Cardiac muscle cell (in vitro differentiated cells and primary cell): ENCODE results near the gene PPP2R2C. TPM values are rescaled to one million over a fixed set of nuclear protein-coding genes. Genes with fewer than 3 reads are reported as not detected.

Source experiments
- DNase-seq, 2 donors: peaks; one replicate each; pipeline versions ENCODE4 v3.0.0 to v3.0.0-alpha.2; 2010 to 2017; ENCODE audit warnings: low read depth in 1 of 2, low spot score in 1 of 2
- H3K27ac ChIP-seq: fragments of 200-600 bp; sonication (generic); 2 replicates; pipeline ENCODE4 v1.5.1; 2016
- H3K27me3 ChIP-seq: fragments of 200-600 bp; sonication (generic); 2 replicates; pipeline ENCODE4 v1.6.0; 2016; ENCODE audit warnings: control low read depth
- H3K36me3 ChIP-seq: fragments of 200-600 bp; sonication (generic); 2 replicates; pipeline ENCODE4 v1.5.1; 2016; ENCODE audit warnings: control low read depth
- H3K4me1 ChIP-seq: fragments of 200-600 bp; sonication (generic); 2 replicates; pipeline ENCODE4 v1.8.1; 2017; ENCODE audit warnings: low read depth, mild to moderate bottlenecking, mixed run types
- H3K4me3 ChIP-seq: fragments of 200-600 bp; sonication (generic); 2 replicates; pipeline ENCODE4 v1.5.1; 2016; ENCODE audit warnings: mild to moderate bottlenecking
- H3K9me3 ChIP-seq: fragments of 200-600 bp; sonication (generic); 2 replicates; pipeline ENCODE4 v1.5.1; 2017; ENCODE audit warnings: low read depth, mild to moderate bottlenecking, control low read depth
- polyA plus RNA-seq: library from polyadenylated mRNA; unstranded; fragments of >200 nt; fragmentation: Nextera tagmentation; extraction: Ambion mirVana; gene quantifications from 2 replicates; pipeline ENCODE4 v1.2.1, GENCODE V29; 2016
- total RNA-seq: library from RNA; depleted of rRNA; stranded (reverse); fragments of >200 nt; gene quantifications from 2 replicates; pipeline ENCODE4 v1.2.3, GENCODE V29; 2016
- TF ChIP-seq, protein P1 (sequence below): IDR thresholded peaks from 2 replicates; pipeline ENCODE4 v1.5.1; 2012; ENCODE audit warnings: low read depth, mild to moderate bottlenecking, low read length

Gene PPP2R2C
- total and polyA plus RNA-seq, 2 experiments from 2014 or later: not detected

DNA sequence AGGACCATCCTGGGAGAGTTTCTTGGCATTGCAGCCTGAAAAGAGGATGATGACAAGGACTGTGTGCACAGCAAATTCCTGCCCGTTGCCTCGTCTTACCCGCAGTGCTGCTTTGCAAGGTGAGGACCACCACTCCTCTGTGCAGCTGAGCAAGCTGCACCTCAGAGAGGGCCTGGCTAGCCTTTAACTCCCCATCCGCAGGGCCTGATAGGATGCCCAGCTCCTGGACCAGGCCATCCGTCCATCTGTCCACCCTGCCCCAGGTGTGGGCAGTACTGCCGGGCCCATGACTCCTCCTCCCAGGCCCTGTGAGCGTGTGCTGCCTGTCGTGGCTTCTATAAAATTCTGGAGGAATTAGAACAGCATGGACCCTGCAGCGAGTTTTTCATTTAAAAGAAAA, 43.9 kb upstream of the PPP2R2C start:
- Histone ChIP-seq H3K4me1 (peaks cover 5% of the 10 kb centered on the region), H3K27ac (no peak overlapping the region), H3K27me3 (no peaks in the 10 kb centered on the region), H3K36me3 (no peaks in the 10 kb centered on the region), H3K4me3 (no peak overlapping the region), H3K9me3 (no peaks in the 10 kb centered on the region)
- DNase-seq: no peak
- TF ChIP-seq, protein P1, sequence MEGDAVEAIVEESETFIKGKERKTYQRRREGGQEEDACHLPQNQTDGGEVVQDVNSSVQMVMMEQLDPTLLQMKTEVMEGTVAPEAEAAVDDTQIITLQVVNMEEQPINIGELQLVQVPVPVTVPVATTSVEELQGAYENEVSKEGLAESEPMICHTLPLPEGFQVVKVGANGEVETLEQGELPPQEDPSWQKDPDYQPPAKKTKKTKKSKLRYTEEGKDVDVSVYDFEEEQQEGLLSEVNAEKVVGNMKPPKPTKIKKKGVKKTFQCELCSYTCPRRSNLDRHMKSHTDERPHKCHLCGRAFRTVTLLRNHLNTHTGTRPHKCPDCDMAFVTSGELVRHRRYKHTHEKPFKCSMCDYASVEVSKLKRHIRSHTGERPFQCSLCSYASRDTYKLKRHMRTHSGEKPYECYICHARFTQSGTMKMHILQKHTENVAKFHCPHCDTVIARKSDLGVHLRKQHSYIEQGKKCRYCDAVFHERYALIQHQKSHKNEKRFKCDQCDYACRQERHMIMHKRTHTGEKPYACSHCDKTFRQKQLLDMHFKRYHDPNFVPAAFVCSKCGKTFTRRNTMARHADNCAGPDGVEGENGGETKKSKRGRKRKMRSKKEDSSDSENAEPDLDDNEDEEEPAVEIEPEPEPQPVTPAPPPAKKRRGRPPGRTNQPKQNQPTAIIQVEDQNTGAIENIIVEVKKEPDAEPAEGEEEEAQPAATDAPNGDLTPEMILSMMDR: no peak

DNA sequence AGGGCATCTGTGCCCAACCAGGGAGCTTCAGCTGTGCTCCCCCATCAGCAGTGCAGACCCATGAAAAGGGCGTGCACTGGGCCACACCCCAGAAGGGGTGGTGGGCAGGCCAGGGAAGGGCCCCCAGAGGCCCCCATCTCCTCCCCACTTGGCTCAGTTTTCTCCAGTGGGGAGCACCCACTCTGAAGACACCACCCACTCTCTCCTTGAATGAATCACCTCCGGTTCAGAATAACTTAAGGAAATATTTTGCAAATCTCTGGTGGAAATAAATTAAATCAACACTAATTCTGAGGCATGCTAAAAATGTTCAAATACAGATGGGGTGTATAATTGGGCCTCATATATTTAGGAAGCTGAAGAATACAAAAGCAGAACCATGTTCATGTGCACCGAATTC, 41.3 kb upstream of the PPP2R2C start:
- TF ChIP-seq, protein P1: no peak
- no peaks in the 10 kb centered on the region for H3K36me3 ChIP-seq
- no peak for DNase-seq
- peaks cover 5% of the 10 kb centered on the region for H3K4me1 ChIP-seq
- H3K27me3 ChIP-seq: no peaks in the 10 kb centered on the region
- H3K27ac ChIP-seq: no peak overlapping the region
- H3K4me3 ChIP-seq: no peak overlapping the region
- H3K9me3 ChIP-seq: no peaks in the 10 kb centered on the region

DNA sequence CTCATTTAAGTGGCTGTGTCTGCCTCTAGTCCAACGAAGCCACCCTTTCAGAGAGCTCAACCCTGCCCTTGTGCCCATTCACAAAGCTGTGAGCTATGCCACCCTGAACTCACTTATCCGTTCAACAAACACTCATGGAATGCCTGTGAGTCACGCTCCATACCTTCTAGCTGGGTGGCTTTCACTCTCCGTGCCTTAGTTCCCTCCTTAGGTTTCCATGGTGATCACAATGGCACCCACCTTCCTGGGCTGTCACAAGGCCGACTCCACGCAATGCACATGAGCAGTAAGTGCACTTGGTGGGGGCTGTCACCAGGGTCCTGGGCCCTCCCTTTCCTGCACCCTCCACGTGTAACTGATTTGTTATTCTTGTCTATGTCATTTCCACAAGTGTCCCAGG, 37.2 kb upstream of the PPP2R2C start:
- Histone ChIP-seq H3K4me1 (no peaks in the 10 kb centered on the region), H3K27me3 (no peaks in the 10 kb centered on the region), H3K4me3 (no peak overlapping the region), H3K27ac (no peak overlapping the region), H3K9me3 (peaks cover 2% of the 10 kb centered on the region), H3K36me3 (no peaks in the 10 kb centered on the region)
- no peak for DNase-seq
- TF ChIP-seq, protein P1: no peak

DNA sequence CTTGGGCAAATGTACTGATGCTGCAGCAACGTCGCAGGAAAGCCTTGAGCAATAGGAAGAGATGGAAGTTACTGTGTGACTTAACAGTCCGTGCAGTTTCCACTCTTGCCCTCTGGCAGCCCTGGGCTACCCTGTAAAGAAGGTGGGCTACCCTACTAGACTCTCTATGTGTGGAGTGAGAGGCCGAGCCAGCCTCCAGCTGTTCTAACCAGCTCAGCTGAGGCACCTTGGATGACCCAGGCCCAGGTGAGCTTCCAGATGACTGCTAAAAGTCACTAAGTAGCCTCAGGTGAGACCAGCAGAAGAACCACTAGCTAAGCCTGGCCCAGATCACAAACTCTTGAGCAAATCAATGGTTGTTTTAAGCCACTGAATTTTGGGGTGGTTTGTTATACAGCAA, 34.9 kb upstream of the PPP2R2C start:
- no peak overlapping the region for H3K27ac ChIP-seq
- H3K9me3 ChIP-seq: peaks cover 2% of the 10 kb centered on the region
- no peaks in the 10 kb centered on the region for H3K27me3 ChIP-seq
- H3K36me3 ChIP-seq: no peaks in the 10 kb centered on the region
- H3K4me3 ChIP-seq: no peak overlapping the region
- no peak for DNase-seq
- TF ChIP-seq, protein P1: no peak
- no peaks in the 10 kb centered on the region for H3K4me1 ChIP-seq

DNA sequence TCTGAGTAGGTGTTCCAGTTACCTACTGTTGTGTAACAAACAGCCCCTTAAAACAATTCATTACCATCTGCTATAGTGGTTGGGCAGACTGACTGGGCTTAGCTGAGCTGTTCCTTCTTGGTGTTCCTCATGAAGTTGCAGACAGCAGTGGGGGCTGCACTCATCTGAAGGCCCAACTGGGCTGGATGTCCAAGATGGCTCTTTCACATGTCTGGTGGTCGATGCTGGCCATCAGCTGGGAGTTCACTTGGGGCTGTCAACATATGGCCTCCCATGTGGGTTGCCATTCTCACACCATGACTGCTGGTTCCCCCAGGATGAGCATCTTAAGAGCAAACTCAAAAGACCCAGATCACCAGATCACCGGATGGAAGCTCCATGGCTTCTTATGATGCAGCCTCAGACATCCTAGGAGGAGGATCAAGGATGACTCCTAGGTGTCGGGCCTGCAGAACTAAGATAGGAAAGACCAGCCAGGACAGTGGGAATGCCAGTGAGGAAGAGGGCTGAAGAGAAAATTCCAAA, 34.3 kb upstream of the PPP2R2C start:
- Histone ChIP-seq H3K4me3 (no peak overlapping the region), H3K4me1 (no peaks in the 10 kb centered on the region), H3K9me3 (peaks cover 2% of the 10 kb centered on the region), H3K27me3 (no peaks in the 10 kb centered on the region), H3K36me3 (no peaks in the 10 kb centered on the region), H3K27ac (no peak overlapping the region)
- TF ChIP-seq, protein P1: no peak
- no peak for DNase-seq
